PC-9 (cell line): ENCODE results near the gene TTR.

ENCODE experiments used
- CTCF ChIP-seq: fragments of 200-600 bp; sonication (generic); conservative IDR thresholded peaks from 2 replicates; pipeline ENCODE4 v1.6.1; 2017; ENCODE audit warnings: mixed run types, antibody characterized with exemption, mild to moderate bottlenecking, moderate library complexity
- EZH2 ChIP-seq: fragments of 200-600 bp; sonication (generic); IDR thresholded peaks from 2 replicates; pipeline ENCODE4 v1.8.0; 2017; ENCODE audit warnings: antibody characterized with exemption, low read depth

GRCh38 chr18:31606265-31606664 lies 14.6 kb downstream of the TTR start:
- no peak for TF ChIP-seq EZH2
- no peak for TF ChIP-seq CTCF
